VCaP (cell line): ENCODE results near the gene ZMIZ2.

Source experiments
- H3K27ac ChIP-seq: fragments of 450-650 bp; 2 replicates; pipeline ENCODE4 v1.5.1; 2017
- TF ChIP-seq, protein P1 (sequence below): fragments of 450-650 bp; conservative IDR thresholded peaks from 2 replicates; pipeline ENCODE4 v1.5.1; 2017; ENCODE audit warnings: mild to moderate bottlenecking, moderate library complexity

The ZMIZ2 gene

DNA sequence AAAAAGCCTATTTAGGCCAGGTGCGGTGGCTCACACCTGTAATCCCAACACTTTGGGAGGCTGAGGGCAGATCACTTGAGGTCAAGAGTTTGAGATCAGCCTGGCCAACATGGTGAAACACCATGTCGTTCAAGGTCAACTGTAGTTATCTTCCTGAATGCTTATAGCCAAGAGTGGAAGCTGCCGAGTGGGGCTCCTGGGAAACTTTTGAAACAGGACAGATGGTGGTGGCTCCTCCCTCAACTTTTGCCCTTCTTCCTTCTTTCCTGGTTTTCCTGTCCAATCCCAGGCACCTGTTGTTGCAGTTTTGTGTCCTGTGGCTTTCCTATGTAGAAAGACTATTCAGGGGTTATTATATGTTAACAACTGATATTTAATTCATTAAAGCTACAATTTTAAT, 39.1 kb downstream of the ZMIZ2 start:
- TF ChIP-seq, protein P1, sequence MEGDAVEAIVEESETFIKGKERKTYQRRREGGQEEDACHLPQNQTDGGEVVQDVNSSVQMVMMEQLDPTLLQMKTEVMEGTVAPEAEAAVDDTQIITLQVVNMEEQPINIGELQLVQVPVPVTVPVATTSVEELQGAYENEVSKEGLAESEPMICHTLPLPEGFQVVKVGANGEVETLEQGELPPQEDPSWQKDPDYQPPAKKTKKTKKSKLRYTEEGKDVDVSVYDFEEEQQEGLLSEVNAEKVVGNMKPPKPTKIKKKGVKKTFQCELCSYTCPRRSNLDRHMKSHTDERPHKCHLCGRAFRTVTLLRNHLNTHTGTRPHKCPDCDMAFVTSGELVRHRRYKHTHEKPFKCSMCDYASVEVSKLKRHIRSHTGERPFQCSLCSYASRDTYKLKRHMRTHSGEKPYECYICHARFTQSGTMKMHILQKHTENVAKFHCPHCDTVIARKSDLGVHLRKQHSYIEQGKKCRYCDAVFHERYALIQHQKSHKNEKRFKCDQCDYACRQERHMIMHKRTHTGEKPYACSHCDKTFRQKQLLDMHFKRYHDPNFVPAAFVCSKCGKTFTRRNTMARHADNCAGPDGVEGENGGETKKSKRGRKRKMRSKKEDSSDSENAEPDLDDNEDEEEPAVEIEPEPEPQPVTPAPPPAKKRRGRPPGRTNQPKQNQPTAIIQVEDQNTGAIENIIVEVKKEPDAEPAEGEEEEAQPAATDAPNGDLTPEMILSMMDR: no peak
- no peak overlapping the region for H3K27ac ChIP-seq

DNA sequence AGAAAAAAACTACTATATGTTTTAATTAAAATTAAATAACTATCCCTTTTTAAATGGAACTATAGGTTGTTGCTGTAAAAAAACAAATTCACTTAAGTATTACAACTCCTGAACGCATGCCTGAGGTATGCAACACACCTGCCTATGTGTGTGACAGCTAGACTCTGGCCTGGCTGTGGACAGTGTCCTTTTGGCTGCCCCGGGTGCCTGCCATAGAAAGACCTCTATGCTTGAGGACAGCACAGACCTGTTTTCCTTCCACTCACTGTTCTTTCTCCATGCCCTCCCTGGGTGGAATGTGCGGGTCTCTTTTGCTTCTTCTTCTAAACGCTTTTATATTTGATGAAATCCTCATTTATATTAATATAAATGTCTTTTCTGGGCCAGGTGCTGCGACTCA, 41.3 kb downstream of the ZMIZ2 start:
- TF ChIP-seq, protein P1: no peak
- H3K27ac ChIP-seq: no peak overlapping the region

DNA sequence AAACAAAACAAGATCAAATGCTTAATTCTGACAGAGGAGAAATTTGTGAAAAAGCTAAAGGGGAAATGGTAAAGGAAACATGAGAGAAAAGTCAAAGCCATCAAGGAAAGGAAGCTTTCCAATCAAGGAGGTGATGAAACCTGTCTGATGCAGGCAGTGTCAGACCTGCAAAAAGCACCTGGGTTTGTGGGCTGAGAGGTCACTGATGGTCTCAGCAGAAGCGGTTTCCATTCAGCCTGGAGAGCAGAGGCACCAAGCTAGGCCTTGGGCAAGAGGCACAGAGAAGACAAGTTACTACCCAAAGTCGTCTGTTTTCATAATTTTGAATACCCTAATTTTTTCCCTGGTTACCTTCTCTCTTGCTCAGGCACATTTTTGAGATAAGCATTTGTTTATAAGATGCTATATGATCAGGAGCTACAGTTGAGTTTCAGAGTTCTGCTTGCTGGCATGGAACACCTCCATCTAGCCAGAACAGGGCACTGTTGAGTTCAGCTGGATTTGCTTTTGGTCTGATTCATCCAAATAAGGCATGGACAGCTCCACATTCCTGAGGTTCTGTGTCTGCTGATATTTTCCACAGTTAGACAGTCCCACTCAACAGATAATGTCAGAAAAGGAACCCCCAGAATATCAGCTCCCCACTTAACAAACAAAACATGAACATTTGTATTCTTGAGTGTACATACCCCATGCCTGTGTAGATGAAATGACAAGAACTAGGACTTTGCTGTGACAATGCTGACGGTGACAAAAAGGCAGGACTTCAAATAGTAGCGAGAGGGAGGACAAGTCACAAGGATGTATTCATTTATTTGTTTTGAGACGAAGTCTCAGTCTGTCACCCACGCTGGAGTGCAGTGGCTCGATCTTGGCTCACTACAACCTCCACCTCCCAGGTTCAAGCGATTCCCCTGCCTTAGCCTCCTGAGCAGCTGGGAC, 42.9 kb downstream of the ZMIZ2 start:
- TF ChIP-seq, protein P1: no peak
- H3K27ac ChIP-seq: no peak overlapping the region

DNA sequence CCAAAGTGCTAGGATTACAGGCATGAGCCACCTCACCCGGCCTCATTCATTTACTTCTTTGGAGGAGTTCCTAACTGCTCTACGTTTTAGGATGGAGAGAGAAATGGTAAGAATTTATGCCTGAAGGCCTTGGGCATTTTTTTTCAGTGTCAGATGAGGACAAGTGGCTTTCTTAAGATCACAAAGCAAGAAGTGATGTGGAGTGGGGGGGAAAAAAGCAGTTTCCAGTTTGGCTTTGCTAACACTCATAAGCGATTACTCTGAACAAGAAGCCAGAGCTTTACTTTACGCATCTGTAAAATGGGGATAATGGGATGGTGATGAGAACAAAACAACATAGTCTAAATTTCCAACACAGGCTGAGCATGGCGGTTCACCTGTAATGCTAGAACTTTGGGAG, 45.3 kb downstream of the ZMIZ2 start:
- H3K27ac ChIP-seq: no peak overlapping the region
- TF ChIP-seq, protein P1: no peak

DNA sequence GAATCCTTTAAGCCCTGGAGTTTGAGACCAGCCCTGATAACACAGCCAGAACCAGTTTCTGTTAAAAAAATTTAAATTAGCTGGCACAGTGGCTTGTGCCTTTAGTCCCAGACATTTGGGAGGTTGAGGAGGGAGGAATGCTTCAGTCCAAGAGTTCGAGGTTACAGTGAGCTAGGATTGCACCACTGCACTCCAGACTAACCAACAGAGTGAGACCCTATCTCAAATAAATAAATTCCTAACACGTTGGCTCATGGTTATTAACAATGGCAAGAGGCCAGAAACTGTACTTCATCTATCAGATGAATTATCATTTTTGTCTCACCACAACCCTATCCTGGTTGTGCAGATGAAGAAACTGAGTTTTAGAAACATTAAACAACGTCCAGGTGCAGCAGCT, 45.7 kb downstream of the ZMIZ2 start:
- TF ChIP-seq, protein P1: no peak

DNA sequence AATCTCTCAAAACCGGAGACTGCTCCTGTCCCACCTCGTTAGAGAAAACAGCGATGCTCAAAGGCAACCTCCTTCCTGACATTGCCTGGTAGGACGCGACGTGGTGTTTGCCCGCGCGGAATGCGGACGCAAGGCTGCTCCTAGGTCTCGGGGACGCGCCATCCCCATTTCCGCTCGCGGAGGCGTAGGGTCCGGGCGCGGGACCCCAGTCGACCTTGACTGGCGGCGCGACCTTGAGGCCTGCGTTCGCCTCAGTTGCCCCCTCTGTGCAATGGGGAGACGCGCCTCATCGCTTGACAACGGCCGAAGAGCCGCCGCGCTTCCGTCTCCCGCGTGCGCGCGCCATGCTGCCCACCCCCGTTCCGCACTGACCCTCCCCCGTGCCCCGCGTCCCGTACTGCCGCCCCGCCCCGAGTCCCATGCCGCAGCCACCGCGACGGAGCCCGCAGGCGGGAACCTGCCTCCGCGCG, 47.4 kb downstream of the ZMIZ2 start:
- TF ChIP-seq, protein P1: no peak
- peak overlapping the region; percentile 99 for H3K27ac ChIP-seq

More for the DNA sequence above, 45.7 kb downstream of the ZMIZ2 start:
- no peak overlapping the region for H3K27ac ChIP-seq

DNA sequence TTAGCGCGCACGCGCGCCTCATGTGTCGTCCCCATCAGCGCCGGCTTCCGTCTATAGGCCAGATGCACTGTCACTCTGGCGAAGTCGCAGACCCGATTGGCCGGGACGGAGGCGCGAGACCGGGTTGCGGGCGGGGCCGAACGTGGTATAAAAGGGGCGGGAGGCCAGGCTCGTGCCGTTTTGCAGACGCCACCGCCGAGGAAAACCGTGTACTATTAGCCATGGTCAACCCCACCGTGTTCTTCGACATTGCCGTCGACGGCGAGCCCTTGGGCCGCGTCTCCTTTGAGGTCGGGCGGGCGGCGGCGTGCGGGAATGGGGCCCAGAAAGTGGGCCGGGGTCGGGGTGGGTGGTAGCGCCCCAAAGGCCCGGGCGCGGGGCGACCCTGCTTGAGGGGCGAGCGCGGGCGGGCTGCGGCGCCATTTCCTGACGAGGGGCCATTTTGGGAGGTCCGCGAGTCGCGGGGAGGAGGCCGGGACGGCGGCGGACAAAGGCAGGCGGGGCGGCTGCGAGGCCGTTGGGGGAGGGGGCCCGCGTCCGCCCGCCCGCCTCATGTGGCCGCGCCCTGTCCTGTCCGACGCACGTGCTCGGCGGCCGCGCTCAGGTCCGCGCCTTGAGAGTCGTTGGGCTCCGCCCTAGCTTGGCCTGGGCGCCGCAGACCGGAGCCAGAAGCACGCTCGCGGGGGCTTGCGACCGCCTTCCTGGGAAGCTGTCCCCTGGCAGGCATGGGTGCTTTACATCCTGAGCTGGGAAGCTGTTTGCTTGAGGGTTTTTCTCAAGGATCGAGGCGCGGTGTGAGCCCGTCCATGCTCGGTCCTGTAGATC, 48.1 kb downstream of the ZMIZ2 start, which contains the start of gene PPIA:
PPIA (plus strand) TSS at position 178 of the 825 bp plus-strand sequence; CDS start at position 222, 44 bp downstream.
- peak within 1 kb of the TSS; percentile 99 for H3K27ac ChIP-seq
- TF ChIP-seq, protein P1: no peak
